Measurements from ENCODE around the gene BCL2L2. TPM values are rescaled to one million over a fixed set of nuclear protein-coding genes. Genes with fewer than 3 reads are reported as not detected.

Gene BCL2L2
- total and polyA plus RNA-seq, 9 of the 15 experiments (the other 6 are each of a cell fraction or from before 2014, with no cell fraction given): 2.6 to 32.5 (median 14.7) TPM

DNA sequence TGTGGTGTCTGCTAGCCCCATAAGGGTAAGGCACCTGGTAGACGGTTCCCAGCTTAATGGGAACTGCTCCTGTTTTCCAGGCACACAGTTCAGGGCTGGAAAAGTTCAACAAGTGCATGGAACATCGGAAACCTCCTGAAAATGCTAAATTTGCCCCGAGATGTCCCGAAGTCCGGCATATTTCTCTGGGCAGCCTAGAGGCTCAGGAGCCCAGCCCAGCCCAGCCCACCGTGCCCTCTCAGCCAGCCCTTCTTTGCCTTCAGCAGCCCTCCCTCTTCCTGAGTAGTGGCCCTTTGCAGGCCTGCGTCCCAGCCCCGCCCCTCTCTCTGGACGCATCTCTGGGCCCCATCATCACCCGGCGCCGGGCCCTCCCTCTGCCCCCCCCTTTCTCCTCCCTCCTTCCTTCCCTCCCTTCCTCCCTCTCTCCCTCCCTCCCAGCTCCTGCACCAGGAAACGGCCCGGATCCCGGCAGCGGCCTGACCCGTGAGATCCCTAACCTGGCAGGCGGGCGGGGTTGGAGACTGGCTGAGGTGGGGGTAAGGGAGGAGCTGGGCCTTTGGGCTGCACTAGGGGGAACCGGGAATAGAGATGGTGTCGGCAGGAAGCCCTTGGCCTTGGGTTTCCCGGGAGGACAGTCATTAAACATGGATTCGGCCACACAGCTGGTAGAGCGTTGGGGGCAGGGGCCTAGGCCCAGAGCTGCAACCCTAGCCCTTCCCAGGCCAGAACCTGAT is at the start of gene BCL2L2 (continued):
- TF ChIP-seq GATA2 (CRISPR knock-in tag; IDR thresholded peaks at IDR 0.05) (0 out of 2 replicates have a peak, but pooled peaks have one; percentile 29), NCOA4 (IDR thresholded peaks at IDR 0.05; ENCODE audit: partially characterized antibody) (no peak), ZNF384 (IDR thresholded peaks at IDR 0.05; ENCODE audit: low read depth, low read length) (peak; percentile 31; the same call in 1 of the 2 replicates), KAT7 (CRISPR knock-in tag; IDR thresholded peaks at IDR 0.05; ENCODE audit: borderline replicate concordance) (peak; percentile 66; the same call in 1 of the 2 replicates), RBBP5 (IDR thresholded peaks at IDR 0.05; ENCODE audit: borderline replicate concordance, insufficient read depth, low read length, poor library complexity, severe bottlenecking) (peak; percentile 79), MCM5 (IDR thresholded peaks at IDR 0.05; ENCODE audit: low read depth) (no peak), TRIM24 (IDR thresholded peaks at IDR 0.05) (peak; percentile 12 to 51; a peak in 1 of 4 replicates), SREBF1 (IDR thresholded peaks at IDR 0.05; ENCODE audit: borderline replicate concordance, low read depth, low read length) (no peak), RCOR1 (IDR thresholded peaks at IDR 0.05; ENCODE audit: borderline replicate concordance in 1 of 2, low read depth in 2 of 2, low read length in 2 of 2) (peak; percentile 59 to 72), NONO (IDR thresholded peaks at IDR 0.05; ENCODE audit: low read depth in 2 of 2, low read length in 1 of 2) (no peak), HMGN3 (IDR thresholded peaks at IDR 0.05; ENCODE audit: borderline replicate concordance, extremely low read depth, insufficient read length, low read depth, low read length) (peak; percentile 66), MIER1 (IDR thresholded peaks at IDR 0.05; ENCODE audit: low read depth) (no peak), EGR1 (conservative IDR thresholded peaks at IDR 0.05) (no peak), GTF2E2 (tag; IDR thresholded peaks at IDR 0.05) (0 out of 2 replicates have a peak, but pooled peaks have one; percentile 32), SMARCE1 (IDR thresholded peaks at IDR 0.05) (peak; percentile 53; the same call in 1 of the 2 replicates), SNRNP70 (optimal IDR thresholded peaks at IDR 0.05; ENCODE audit: low read depth, low read length) (no peak), ZNF589 (CRISPR knock-in tag; IDR thresholded peaks at IDR 0.05; ENCODE audit: low read depth) (no peak), GABPB1 (CRISPR knock-in tag; IDR thresholded peaks at IDR 0.05) (peak; percentile 76), WHSC1 (IDR thresholded peaks at IDR 0.05; ENCODE audit: low read length) (no peak), ZNF3 (CRISPR knock-in tag; IDR thresholded peaks at IDR 0.05) (0 out of 2 replicates have a peak, but pooled peaks have one; percentile 34), MYNN (IDR thresholded peaks at IDR 0.05) (0 out of 2 replicates have a peak, but pooled peaks have one; percentile 15), MYNN (CRISPR knock-in tag; IDR thresholded peaks at IDR 0.05) (no peak)
- TF ChIP-seq, protein P1, sequence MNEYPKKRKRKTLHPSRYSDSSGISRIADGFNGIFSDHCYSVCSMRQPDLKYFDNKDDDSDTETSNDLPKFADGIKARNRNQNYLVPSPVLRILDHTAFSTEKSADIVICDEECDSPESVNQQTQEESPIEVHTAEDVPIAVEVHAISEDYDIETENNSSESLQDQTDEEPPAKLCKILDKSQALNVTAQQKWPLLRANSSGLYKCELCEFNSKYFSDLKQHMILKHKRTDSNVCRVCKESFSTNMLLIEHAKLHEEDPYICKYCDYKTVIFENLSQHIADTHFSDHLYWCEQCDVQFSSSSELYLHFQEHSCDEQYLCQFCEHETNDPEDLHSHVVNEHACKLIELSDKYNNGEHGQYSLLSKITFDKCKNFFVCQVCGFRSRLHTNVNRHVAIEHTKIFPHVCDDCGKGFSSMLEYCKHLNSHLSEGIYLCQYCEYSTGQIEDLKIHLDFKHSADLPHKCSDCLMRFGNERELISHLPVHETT (CRISPR knock-in tag; conservative IDR thresholded peaks at IDR 0.05 in 1 of 2, IDR thresholded peaks at IDR 0.05 in 1 of 2): peak in 1 of 2 experiments; percentile 85; a peak in 2 of 4 replicates
- TF ChIP-seq, protein P2, sequence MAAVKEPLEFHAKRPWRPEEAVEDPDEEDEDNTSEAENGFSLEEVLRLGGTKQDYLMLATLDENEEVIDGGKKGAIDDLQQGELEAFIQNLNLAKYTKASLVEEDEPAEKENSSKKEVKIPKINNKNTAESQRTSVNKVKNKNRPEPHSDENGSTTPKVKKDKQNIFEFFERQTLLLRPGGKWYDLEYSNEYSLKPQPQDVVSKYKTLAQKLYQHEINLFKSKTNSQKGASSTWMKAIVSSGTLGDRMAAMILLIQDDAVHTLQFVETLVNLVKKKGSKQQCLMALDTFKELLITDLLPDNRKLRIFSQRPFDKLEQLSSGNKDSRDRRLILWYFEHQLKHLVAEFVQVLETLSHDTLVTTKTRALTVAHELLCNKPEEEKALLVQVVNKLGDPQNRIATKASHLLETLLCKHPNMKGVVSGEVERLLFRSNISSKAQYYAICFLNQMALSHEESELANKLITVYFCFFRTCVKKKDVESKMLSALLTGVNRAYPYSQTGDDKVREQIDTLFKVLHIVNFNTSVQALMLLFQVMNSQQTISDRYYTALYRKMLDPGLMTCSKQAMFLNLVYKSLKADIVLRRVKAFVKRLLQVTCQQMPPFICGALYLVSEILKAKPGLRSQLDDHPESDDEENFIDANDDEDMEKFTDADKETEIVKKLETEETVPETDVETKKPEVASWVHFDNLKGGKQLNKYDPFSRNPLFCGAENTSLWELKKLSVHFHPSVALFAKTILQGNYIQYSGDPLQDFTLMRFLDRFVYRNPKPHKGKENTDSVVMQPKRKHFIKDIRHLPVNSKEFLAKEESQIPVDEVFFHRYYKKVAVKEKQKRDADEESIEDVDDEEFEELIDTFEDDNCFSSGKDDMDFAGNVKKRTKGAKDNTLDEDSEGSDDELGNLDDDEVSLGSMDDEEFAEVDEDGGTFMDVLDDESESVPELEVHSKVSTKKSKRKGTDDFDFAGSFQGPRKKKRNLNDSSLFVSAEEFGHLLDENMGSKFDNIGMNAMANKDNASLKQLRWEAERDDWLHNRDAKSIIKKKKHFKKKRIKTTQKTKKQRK (IDR thresholded peaks at IDR 0.05; ENCODE audit: borderline replicate concordance, low read depth, low read length): no peak

Data from K562 (cell line).